GM18498 (cell line): ENCODE data around the gene STEAP1B.
"Not testable (repeated sequence)": the region's sequence is repeated elsewhere in the genome, so short reads cannot be mapped to it uniquely, and the experiment has no call there.

ENCODE experiments used
- ATAC-seq: cut with Tn5 transposase; IDR thresholded peaks from one replicate; pipeline ENCODE4 v1.9.1; 2021; ENCODE audit warnings: mild to moderate bottlenecking, moderate library complexity; ENCODE audit not compliant: unreplicated experiment

Gene STEAP1B

GRCh38 chr7:22460363-22460988 lies 39.5 kb downstream of the STEAP1B start:
- ATAC-seq = no peak

- no peak for ATAC-seq
Measured at GRCh38 chr7:22457471-22457870, 42.5 kb downstream of the STEAP1B start.

GRCh38 chr7:22454446-22454845 lies 45.5 kb downstream of the STEAP1B start:
- ATAC-seq = no peak

- ATAC-seq = no peak
Measured at GRCh38 chr7:22452960-22453558, 46.9 kb downstream of the STEAP1B start.

- ATAC-seq = no peak
Measured at GRCh38 chr7:22452142-22452959, 47.6 kb downstream of the STEAP1B start.

GRCh38 chr7:22450013-22450412 lies 50.0 kb downstream of the STEAP1B start:
- not testable (repeated sequence) for ATAC-seq

GRCh38 chr7:22447762-22448161 lies 52.2 kb downstream of the STEAP1B start:
- ATAC-seq = peak; percentile 82

GRCh38 chr7:22447008-22447407 lies 53.0 kb downstream of the STEAP1B start:
- ATAC-seq = peak; percentile 34

- ATAC-seq = no peak
Measured at GRCh38 chr7:22445853-22446252, 54.1 kb downstream of the STEAP1B start.

GRCh38 chr7:22445140-22445743 lies 54.7 kb downstream of the STEAP1B start:
- ATAC-seq = no peak

GRCh38 chr7:22444181-22444971 lies 55.6 kb downstream of the STEAP1B start:
- no peak for ATAC-seq

GRCh38 chr7:22443370-22444180 lies 56.4 kb downstream of the STEAP1B start:
- no peak for ATAC-seq

- ATAC-seq = no peak
Measured at GRCh38 chr7:22442882-22443369, 57.1 kb downstream of the STEAP1B start.

GRCh38 chr7:22442187-22442881 lies 57.7 kb downstream of the STEAP1B start:
- ATAC-seq = no peak

- no peak for ATAC-seq
Measured at GRCh38 chr7:22441157-22441556, 58.8 kb downstream of the STEAP1B start.

- ATAC-seq = peak; percentile 54
Measured at GRCh38 chr7:22438994-22439393, 61.0 kb downstream of the STEAP1B start.

GRCh38 chr7:22436552-22436951 lies 63.4 kb downstream of the STEAP1B start:
- not testable (repeated sequence) for ATAC-seq

- peak; percentile 14 for ATAC-seq
Measured at GRCh38 chr7:22435720-22436119, 64.3 kb downstream of the STEAP1B start.

- ATAC-seq = peak; percentile 85
Measured at GRCh38 chr7:22435105-22435504, 64.9 kb downstream of the STEAP1B start.
